Measurements from ENCODE around the gene NKIRAS1.
"Not testable (repeated sequence)": the region's sequence is repeated elsewhere in the genome, so short reads cannot be mapped to it uniquely, and the experiment has no call there.

NKIRAS1 gene

GRCh38 chr3:23916152-23916885 is 471 bp downstream of the NKIRAS1 start:
- DNase-seq (ENCODE audit: low spot score) = no peak

GRCh38 chr3:23915537-23916108 is 1.2 kb downstream of the NKIRAS1 start:
- no peak for DNase-seq (ENCODE audit: low spot score)
- TF ChIP-seq CTCF (IDR thresholded peaks at IDR 0.05; ENCODE audit: extremely low read depth, missing control alignments) = no peak

More at GRCh38 chr3:23916152-23916885, 471 bp downstream of the NKIRAS1 start:
- no peak for TF ChIP-seq CTCF (IDR thresholded peaks at IDR 0.05; ENCODE audit: extremely low read depth, missing control alignments)

- DNase-seq (ENCODE audit: low spot score) = peak; percentile 22
- TF ChIP-seq CTCF (IDR thresholded peaks at IDR 0.05; ENCODE audit: extremely low read depth, missing control alignments) = no peak
Observed at GRCh38 chr3:23913873-23914743, 2.7 kb downstream of the NKIRAS1 start.

GRCh38 chr3:23913182-23913581 is 3.6 kb downstream of the NKIRAS1 start:
- no peak for TF ChIP-seq CTCF (IDR thresholded peaks at IDR 0.05; ENCODE audit: extremely low read depth, missing control alignments)
- DNase-seq (ENCODE audit: low spot score) = no peak

- not testable (repeated sequence) for DNase-seq (ENCODE audit: low spot score)
Observed at GRCh38 chr3:23912335-23912734, 4.5 kb downstream of the NKIRAS1 start.

GRCh38 chr3:23911397-23911796 is 5.4 kb downstream of the NKIRAS1 start:
- DNase-seq (ENCODE audit: low spot score) = no peak
- no peak for TF ChIP-seq CTCF (IDR thresholded peaks at IDR 0.05; ENCODE audit: extremely low read depth, missing control alignments)

- no peak for TF ChIP-seq CTCF (IDR thresholded peaks at IDR 0.05; ENCODE audit: extremely low read depth, missing control alignments)
Observed at GRCh38 chr3:23909341-23909740, 7.4 kb downstream of the NKIRAS1 start.

More at GRCh38 chr3:23909341-23909740, 7.4 kb downstream of the NKIRAS1 start:
- no peak for DNase-seq (ENCODE audit: low spot score)

All from GM20000 (cell line).